Adipocyte (in vitro differentiated cells): Measurements from ENCODE around the gene DCAF5.
"Not testable (repeated sequence)": the region's sequence is repeated elsewhere in the genome, so short reads cannot be mapped to it uniquely, and the experiment has no call there.

ENCODE experiments used
- DNase-seq: peaks from one replicate; pipeline ENCODE4 v3.0.0-alpha.2; 2015; ENCODE audit warnings: low read depth
- H3K27me3 ChIP-seq: replicated peaks from 2 replicates; pipeline ENCODE4 v1.7.0; 2013; ENCODE audit warnings: mild to moderate bottlenecking, low read length, moderate library complexity; ENCODE audit not compliant: control insufficient read depth, insufficient read depth
- H3K36me3 ChIP-seq: 2 replicates; pipeline ENCODE4 v1.7.0; 2013; ENCODE audit warnings: low read length, mild to moderate bottlenecking, moderate library complexity; ENCODE audit not compliant: control insufficient read depth, insufficient read depth, severe bottlenecking
- H3K4me1 ChIP-seq: 2 replicates; pipeline ENCODE4 v1.7.0; 2013; ENCODE audit warnings: mild to moderate bottlenecking, low read length, moderate library complexity; ENCODE audit not compliant: control insufficient read depth, insufficient read depth
- H3K4me3 ChIP-seq: 2 replicates; pipeline ENCODE4 v1.7.0; 2013; ENCODE audit warnings: mild to moderate bottlenecking, low read length, moderate library complexity
- H3K9ac ChIP-seq: 2 replicates; pipeline ENCODE4 v1.7.0; 2013; ENCODE audit warnings: mild to moderate bottlenecking, low read length, moderate library complexity
- H3K9me3 ChIP-seq: 2 replicates; pipeline ENCODE4 v1.7.0; 2013; ENCODE audit warnings: mild to moderate bottlenecking, low read length, moderate library complexity; ENCODE audit not compliant: control insufficient read depth

The DCAF5 gene

GRCh38 chr14:69065934-69066333 is 87.0 kb downstream of the DCAF5 start:
- DNase-seq, H3K27me3 ChIP-seq, H3K9ac ChIP-seq, H3K9me3 ChIP-seq, H3K4me3 ChIP-seq: not testable (repeated sequence)
- peaks cover 34% of the 10 kb centered on the region for H3K36me3 ChIP-seq
- H3K4me1 ChIP-seq: peaks cover 21% of the 10 kb centered on the region

DNA sequence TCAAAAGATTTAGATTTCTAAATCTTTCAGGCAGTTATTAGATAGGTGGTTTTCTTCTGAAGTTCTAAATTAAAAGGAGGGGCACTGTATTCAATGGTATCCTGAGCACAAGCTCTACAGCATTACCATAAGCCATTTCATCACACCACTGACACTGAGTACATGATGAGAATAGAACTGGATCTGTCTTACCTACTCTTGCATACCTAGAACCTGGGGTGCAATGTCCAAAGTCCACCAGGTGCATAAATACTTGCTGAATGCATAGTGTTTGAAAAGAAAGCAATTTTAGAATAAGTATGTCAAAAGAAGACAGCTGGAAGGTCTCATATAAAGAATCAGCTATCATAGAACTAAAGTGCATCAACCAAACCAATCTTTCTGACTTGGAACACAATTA is 88.3 kb downstream of the DCAF5 start:
- no peak for DNase-seq
- Histone ChIP-seq H3K4me3 (no peak overlapping the region), H3K9ac (no peak overlapping the region), H3K27me3 (no peaks in the 10 kb centered on the region), H3K9me3 (no peaks in the 10 kb centered on the region), H3K36me3 (peaks cover 34% of the 10 kb centered on the region), H3K4me1 (peaks cover 30% of the 10 kb centered on the region)

- Histone ChIP-seq H3K4me1 (peaks cover 15% of the 10 kb centered on the region), H3K27me3 (no peaks in the 10 kb centered on the region), H3K36me3 (peaks cover 60% of the 10 kb centered on the region), H3K4me3 (no peak overlapping the region), H3K9me3 (no peaks in the 10 kb centered on the region), H3K9ac (peak overlapping the region; percentile 18)
- DNase-seq: peak; percentile 93
Observed at GRCh38 chr14:69059658-69060623, 93.0 kb downstream of the DCAF5 start.

GRCh38 chr14:69055999-69056788 is 96.7 kb downstream of the DCAF5 start:
- Histone ChIP-seq H3K27me3 (no peaks in the 10 kb centered on the region), H3K4me3 (no peak overlapping the region), H3K9me3 (no peaks in the 10 kb centered on the region), H3K4me1 (peaks cover 18% of the 10 kb centered on the region), H3K9ac (no peak overlapping the region), H3K36me3 (peaks cover 56% of the 10 kb centered on the region)
- DNase-seq: peak; percentile 35

DNA sequence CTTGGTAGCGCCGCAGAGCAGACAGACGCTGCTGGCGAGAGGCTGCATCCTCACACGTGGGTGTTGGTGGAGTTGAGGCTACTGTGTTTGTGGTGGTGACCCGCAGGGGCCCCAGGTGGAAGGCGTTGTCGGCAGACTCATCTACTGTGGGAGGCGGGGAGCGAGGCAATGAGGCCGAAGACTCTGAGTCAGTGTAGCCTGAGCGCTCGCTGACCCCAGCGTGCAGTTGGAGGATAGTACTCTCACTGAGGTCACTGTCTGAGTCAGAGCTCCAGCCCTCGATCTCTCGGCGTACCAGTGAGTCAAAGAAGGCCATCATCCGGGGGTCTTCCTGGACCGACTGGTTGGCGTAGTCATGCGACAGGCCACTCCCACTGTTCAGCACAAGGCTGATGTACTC is 97.8 kb downstream of the DCAF5 start:
- peaks cover 53% of the 10 kb centered on the region for H3K36me3 ChIP-seq

GRCh38 chr14:69054030-69054429 is 98.9 kb downstream of the DCAF5 start:
- peaks cover 49% of the 10 kb centered on the region for H3K36me3 ChIP-seq
- no peaks in the 10 kb centered on the region for H3K9me3 ChIP-seq
- no peak for DNase-seq
- no peaks in the 10 kb centered on the region for H3K27me3 ChIP-seq
- H3K4me3 ChIP-seq: no peak overlapping the region
- H3K9ac ChIP-seq: no peak overlapping the region
- H3K4me1 ChIP-seq: peaks cover 24% of the 10 kb centered on the region

More for the DNA sequence above, 97.8 kb downstream of the DCAF5 start:
- H3K4me1 ChIP-seq: peaks cover 23% of the 10 kb centered on the region
- H3K9me3 ChIP-seq: no peaks in the 10 kb centered on the region
- H3K9ac ChIP-seq: no peak overlapping the region
- no peaks in the 10 kb centered on the region for H3K27me3 ChIP-seq
- no peak for DNase-seq
- no peak overlapping the region for H3K4me3 ChIP-seq

DNA sequence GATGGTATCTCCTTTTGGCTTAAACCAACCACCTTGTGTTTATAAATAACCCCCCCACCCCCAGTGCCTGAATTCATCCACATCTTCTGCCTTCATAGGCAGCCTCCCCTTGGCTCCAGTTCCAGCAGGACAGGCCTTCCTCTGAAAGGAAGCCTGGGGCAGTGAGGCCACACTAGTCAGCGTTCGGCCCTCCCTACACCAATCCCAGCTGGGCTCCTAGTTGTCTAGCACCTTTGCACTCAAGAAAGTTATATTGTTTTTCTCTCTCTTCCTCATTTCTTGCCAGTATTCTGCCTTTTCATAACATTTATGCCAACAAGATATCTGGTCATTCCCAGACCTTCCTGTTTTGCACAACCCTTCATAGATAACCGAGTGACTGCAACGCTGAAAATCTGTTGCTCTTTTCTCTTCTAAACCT is 100.7 kb downstream of the DCAF5 start:
- no peaks in the 10 kb centered on the region for H3K9me3 ChIP-seq
- no peak for DNase-seq

DNA sequence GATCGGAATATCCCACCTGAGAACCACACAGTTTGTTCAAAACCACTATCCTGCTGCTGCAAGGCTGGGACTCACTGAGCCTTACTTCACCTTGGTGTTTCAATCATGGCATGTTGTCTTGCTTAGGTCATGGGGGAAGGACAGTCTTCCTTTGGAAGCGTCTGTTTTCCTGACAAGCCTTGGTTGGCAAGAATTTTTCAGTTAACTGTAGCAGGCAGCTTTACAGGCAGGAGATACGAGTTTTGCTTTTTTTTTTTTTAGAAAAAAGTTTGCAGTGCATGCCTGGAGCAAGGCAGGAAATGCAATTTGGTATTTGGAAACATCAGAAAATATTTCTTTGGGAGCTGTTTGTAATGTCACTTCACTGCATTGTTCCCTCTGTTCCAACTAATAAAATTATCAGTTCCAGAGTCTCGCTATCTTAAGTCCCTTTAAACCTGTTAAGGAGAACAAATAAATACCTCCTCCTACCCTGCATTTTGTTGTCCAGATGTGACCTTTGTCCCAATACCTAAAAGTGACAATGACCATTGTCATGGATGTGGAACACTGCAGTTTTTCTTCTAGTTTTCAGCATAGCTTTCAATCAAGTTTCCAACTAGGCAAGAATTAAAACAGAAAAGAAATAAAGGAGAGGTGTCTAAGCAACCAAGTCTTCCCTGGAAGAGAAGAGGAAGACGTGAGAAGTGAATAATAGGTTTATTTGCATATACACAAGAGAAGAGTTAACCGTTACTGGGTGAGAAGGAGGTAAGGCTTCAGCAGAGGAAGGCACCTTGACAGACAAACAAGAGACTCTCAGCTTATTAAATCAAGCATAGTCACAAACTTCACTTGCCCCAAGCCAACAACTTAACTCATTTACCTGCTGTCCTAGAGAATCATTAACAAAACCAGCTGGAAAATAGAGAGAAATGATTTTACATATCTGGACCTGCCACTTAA is 102.4 kb downstream of the DCAF5 start:
- Histone ChIP-seq H3K36me3 (peaks cover 30% of the 10 kb centered on the region), H3K4me3 (peak overlapping the region; percentile 70), H3K27me3 (no peaks in the 10 kb centered on the region), H3K9me3 (no peaks in the 10 kb centered on the region), H3K9ac (peak overlapping the region; percentile 87), H3K4me1 (peaks cover 59% of the 10 kb centered on the region)
- DNase-seq: peak; percentile 48

More for the DNA sequence above, 100.7 kb downstream of the DCAF5 start:
- Histone ChIP-seq H3K4me3 (no peak overlapping the region), H3K9ac (no peak overlapping the region), H3K4me1 (peaks cover 42% of the 10 kb centered on the region), H3K27me3 (no peaks in the 10 kb centered on the region), H3K36me3 (peaks cover 34% of the 10 kb centered on the region)

DNA sequence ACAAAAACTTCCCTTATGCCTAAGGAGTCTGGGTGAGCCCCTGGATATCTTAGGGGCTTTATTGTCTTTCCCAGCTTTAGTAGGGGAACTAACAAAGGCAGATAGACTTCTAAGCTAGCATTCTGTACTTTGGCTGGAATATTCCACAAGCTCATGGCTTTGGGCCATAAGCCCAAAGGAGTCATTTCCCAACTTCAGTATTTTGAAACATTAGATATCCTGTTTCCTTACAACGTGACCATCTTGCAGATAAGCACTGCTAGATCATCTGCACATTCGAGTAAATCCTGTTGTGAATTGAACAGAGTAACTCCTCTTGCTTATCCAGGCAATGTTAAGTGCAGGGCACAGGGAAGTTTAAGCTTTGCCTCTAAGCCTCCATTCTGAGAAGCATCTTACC is 103.2 kb downstream of the DCAF5 start:
- peaks cover 22% of the 10 kb centered on the region for H3K36me3 ChIP-seq
- peak overlapping the region; percentile 87 for H3K9ac ChIP-seq
- no peaks in the 10 kb centered on the region for H3K9me3 ChIP-seq
- H3K4me3 ChIP-seq: peak overlapping the region; percentile 70
- H3K4me1 ChIP-seq: peaks cover 67% of the 10 kb centered on the region
- DNase-seq: peak; percentile 94
- H3K27me3 ChIP-seq: no peaks in the 10 kb centered on the region

DNA sequence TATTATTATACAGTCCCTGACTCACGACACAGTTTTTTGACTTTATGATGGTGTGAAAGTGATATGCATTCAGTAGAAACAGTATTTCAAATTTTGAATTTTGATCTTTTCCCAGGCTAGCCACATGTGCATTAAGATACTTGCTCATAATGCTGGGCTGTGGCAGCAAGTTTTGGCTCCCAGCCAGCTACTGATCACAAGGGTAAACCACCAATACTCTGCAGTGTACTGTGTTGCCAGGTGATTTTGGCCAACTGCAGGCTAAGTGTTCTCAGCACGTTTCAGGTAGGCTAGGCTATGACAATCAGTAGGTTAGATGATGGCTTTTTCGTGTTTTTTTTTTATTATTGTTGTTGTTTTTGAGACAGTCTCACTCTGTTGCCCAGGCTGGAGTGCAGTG is 104.5 kb downstream of the DCAF5 start:
- peaks cover 10% of the 10 kb centered on the region for H3K36me3 ChIP-seq
- H3K4me3 ChIP-seq: no peak overlapping the region
- H3K9ac ChIP-seq: no peak overlapping the region
- H3K4me1 ChIP-seq: peaks cover 79% of the 10 kb centered on the region
- peak; percentile 14 for DNase-seq
- no peaks in the 10 kb centered on the region for H3K9me3 ChIP-seq
- no peaks in the 10 kb centered on the region for H3K27me3 ChIP-seq
